HepG2 (cell line): ENCODE results near the gene DENND4A. TPM values are rescaled to one million over a fixed set of nuclear protein-coding genes. Genes with fewer than 3 reads are reported as not detected.
A peak's percentile ranks its signal among the peaks of the same experiment; 100 is the strongest.

Experiments
- CREM ChIP-seq, 2 experiments: sonication (generic) in 1 of 2; formaldehyde crosslinking in 1 of 2; IDR thresholded peaks; 2 replicates each; pipeline versions ENCODE4 v1.4.0 to v1.6.1; 2016 to 2020; ENCODE audit warnings: antibody characterized with exemption in 1 of 2, mild to moderate bottlenecking in 1 of 2, missing genetic modification reagents in 1 of 2
- DNMT1 ChIP-seq: sonication (generic); formaldehyde crosslinking; IDR thresholded peaks from 2 replicates; pipeline ENCODE4 v1.5.1; 2020; ENCODE audit warnings: mild to moderate bottlenecking, missing genetic modification reagents
- E2F1 ChIP-seq: sonication (generic); formaldehyde crosslinking; IDR thresholded peaks from 2 replicates; pipeline ENCODE4 v1.5.0; 2020; ENCODE audit warnings: missing genetic modification reagents
- GMEB1 ChIP-seq: sonication (generic); formaldehyde crosslinking; IDR thresholded peaks from 2 replicates; pipeline ENCODE4 v1.5.1; 2020; ENCODE audit warnings: missing genetic modification reagents, mild to moderate bottlenecking, borderline replicate concordance
- LBX2 ChIP-seq: sonication (generic); formaldehyde crosslinking; IDR thresholded peaks from 2 replicates; pipeline ENCODE4 v1.5.0; 2020; ENCODE audit warnings: missing genetic modification reagents, mild to moderate bottlenecking, borderline replicate concordance
- MIER3 ChIP-seq: IDR thresholded peaks from 2 replicates; pipeline ENCODE4 v1.6.1; 2016; ENCODE audit warnings: missing compliant biosample characterization, borderline replicate concordance
- POGZ ChIP-seq: sonication (generic); formaldehyde crosslinking; IDR thresholded peaks from 2 replicates; pipeline ENCODE4 v1.4.0; 2020; ENCODE audit warnings: mild to moderate bottlenecking, missing genetic modification reagents
- SNAPC4 ChIP-seq: sonication (generic); formaldehyde crosslinking; IDR thresholded peaks from 2 replicates; pipeline ENCODE4 v1.4.0; 2020; ENCODE audit warnings: mild to moderate bottlenecking, missing genetic modification reagents
- TRIM24 ChIP-seq: sonication (generic); formaldehyde crosslinking; IDR thresholded peaks from 2 replicates; pipeline ENCODE4 v1.8.0; 2022; ENCODE audit warnings: mild to moderate bottlenecking, missing genetic modification reagents
- ZBED4 ChIP-seq: sonication (generic); formaldehyde crosslinking; IDR thresholded peaks from 2 replicates; pipeline ENCODE4 v1.4.0; 2020; ENCODE audit warnings: missing genetic modification reagents, borderline replicate concordance
- ZFP62 ChIP-seq: sonication (generic); formaldehyde crosslinking; IDR thresholded peaks from 2 replicates; pipeline ENCODE4 v1.4.0; 2020; ENCODE audit warnings: missing genetic modification reagents
- ZNF678 ChIP-seq: sonication (generic); formaldehyde crosslinking; IDR thresholded peaks from 2 replicates; pipeline ENCODE4 v1.4.0; 2020; ENCODE audit warnings: mild to moderate bottlenecking, missing genetic modification reagents
- ZNF790 ChIP-seq: sonication (generic); formaldehyde crosslinking; IDR thresholded peaks from 2 replicates; pipeline ENCODE4 v1.8.0; 2022; ENCODE audit warnings: missing genetic modification reagents, mild to moderate bottlenecking, borderline replicate concordance
- ZSCAN22 ChIP-seq: sonication (generic); formaldehyde crosslinking; IDR thresholded peaks from 2 replicates; pipeline ENCODE4 v1.4.0; 2020; ENCODE audit warnings: mild to moderate bottlenecking, missing genetic modification reagents
- ZSCAN9 ChIP-seq: IDR thresholded peaks from 2 replicates; pipeline ENCODE4 v1.6.1; 2016; ENCODE audit warnings: borderline replicate concordance
- polyA plus RNA-seq, 8 experiments: library from polyadenylated mRNA; depleted of rRNA in 3 of 8; stranded (reverse) in 7 of 8; unstranded in 1 of 8; fragments of >200 nt; fragmentation: Illumina TruSeq in 4 of 8; extraction: Trizol in 4 of 8; gene quantifications; 2 replicates each; pipeline versions ENCODE4 v1.2.1 to v1.2.3, GENCODE V29; 2011 to 2016; ENCODE audit warnings: low read depth in 4 of 8, missing spikeins in 1 of 8, mixed read lengths in 1 of 8; ENCODE audit not compliant: insufficient read depth in 1 of 8
- total RNA-seq, 5 experiments: library from RNA; depleted of rRNA; stranded (reverse); fragments of >200 nt; fragmentation: Illumina TruSeq; extraction: Trizol; gene quantifications; 2 replicates each; pipeline ENCODE4 v1.2.3, GENCODE V29; 2016; ENCODE audit warnings: low read depth in 1 of 5

Gene DENND4A
- total and polyA plus RNA-seq, 2 of the 13 experiments (the other 11 are each of a cell fraction or from before 2014, with no cell fraction given): 13.2 to 18.6 TPM

- TF ChIP-seq LBX2 (CRISPR knock-in tag): 0 out of 2 replicates have a peak, but pooled peaks have one; percentile 73
- peak; percentile 95 for TF ChIP-seq ZSCAN9 (CRISPR knock-in tag)
- no peak for TF ChIP-seq ZFP62
- TF ChIP-seq DNMT1 (CRISPR knock-in tag): peak; percentile 86; the same call in 1 of the 2 replicates
- peak; percentile 96 for TF ChIP-seq MIER3 (CRISPR knock-in tag)
- peak; percentile 87 for TF ChIP-seq E2F1 (CRISPR knock-in tag)
- TF ChIP-seq POGZ (CRISPR knock-in tag): peak; percentile 98
- TF ChIP-seq CREM (IDR thresholded peaks at IDR 0.05): peak; percentile 71
- peak; percentile 23; the same call in 1 of the 2 replicates for TF ChIP-seq CREM (CRISPR knock-in tag; IDR thresholded peaks at IDR 0.05)
- TF ChIP-seq ZNF678: 0 out of 2 replicates have a peak, but pooled peaks have one; percentile 75
- TF ChIP-seq TRIM24 (CRISPR knock-in tag): no peak
- peak; percentile 52; the same call in 1 of the 2 replicates for TF ChIP-seq ZSCAN22 (CRISPR knock-in tag)
- TF ChIP-seq SNAPC4 (CRISPR knock-in tag): peak; percentile 89
- TF ChIP-seq ZNF790: 0 out of 2 replicates have a peak, but pooled peaks have one; percentile 52
- TF ChIP-seq ZBED4 (CRISPR knock-in tag): peak; percentile 63
- TF ChIP-seq GMEB1 (CRISPR knock-in tag): peak; percentile 76; the same call in 1 of the 2 replicates
Measured at GRCh38 chr15:65610871-65611718, 181.0 kb downstream of the DENND4A start, which contains the start of gene INTS14 (continued).
